Activated T-cell treated with anti-CD3 and anti-CD28 coated beads, Interleukin-2, amount 50 U/mL, for 4 hours (primary cell): ENCODE results near the gene RAB26. TPM values are rescaled to one million over a fixed set of nuclear protein-coding genes. Genes with fewer than 3 reads are reported as not detected.

Source experiments
- ATAC-seq, 2 donors: fragments of 200-7000 bp; cut with Tn5 transposase; one replicate each; pipeline ENCODE4 v1.10.0; 2021
- DNase-seq: peaks from one replicate; pipeline ENCODE4 v3.0.0-alpha.2; 2020
- H3K27me3 Mint-ChIP-seq: one replicate; pipeline ENCODE4 v1.8.0; 2021; ENCODE audit warnings: low read depth, mixed read lengths
- H3K36me3 Mint-ChIP-seq: one replicate; pipeline ENCODE4 v1.8.0; 2022; ENCODE audit warnings: mixed read lengths; ENCODE audit not compliant: insufficient read depth
- H3K4me1 Mint-ChIP-seq: one replicate; pipeline ENCODE4 v1.8.0; 2021; ENCODE audit warnings: low read depth, mixed read lengths
- H3K4me3 Mint-ChIP-seq: one replicate; pipeline ENCODE4 v1.8.0; 2021; ENCODE audit warnings: mild to moderate bottlenecking, moderate library complexity, mixed read lengths
- H3K9me3 Mint-ChIP-seq: one replicate; pipeline ENCODE4 v1.8.0; 2021; ENCODE audit warnings: mixed read lengths
- total RNA-seq, 3 donors: library from RNA; stranded (reverse); gene quantifications; one replicate each; pipeline ENCODE4 v1.2.1, GENCODE V29; 2021

The RAB26 gene
- total RNA-seq, 3 donors from 2014 or later = not detected

GRCh38 chr16:2180962-2181923 lies 32.8 kb downstream of the RAB26 start:
- no peak for ATAC-seq
- Mint-ChIP-seq H3K36me3 (peaks cover 4% of the 10 kb centered on the region), H3K4me3 (no peak overlapping the region), H3K9me3 (no peaks in the 10 kb centered on the region), H3K27me3 (no peaks in the 10 kb centered on the region), H3K4me1 (no peaks in the 10 kb centered on the region)
- DNase-seq = no peak

GRCh38 chr16:2181952-2182351 lies 33.5 kb downstream of the RAB26 start:
- Mint-ChIP-seq H3K4me1 (no peaks in the 10 kb centered on the region), H3K36me3 (peaks cover 4% of the 10 kb centered on the region), H3K9me3 (no peaks in the 10 kb centered on the region), H3K4me3 (no peak overlapping the region), H3K27me3 (no peaks in the 10 kb centered on the region)
- ATAC-seq (no peak), DNase-seq (no peak)

- H3K27me3 Mint-ChIP-seq = no peaks in the 10 kb centered on the region
- no peak for ATAC-seq
- no peaks in the 10 kb centered on the region for H3K36me3 Mint-ChIP-seq
- H3K4me1 Mint-ChIP-seq = no peaks in the 10 kb centered on the region
- H3K9me3 Mint-ChIP-seq = no peaks in the 10 kb centered on the region
- DNase-seq = no peak
- H3K4me3 Mint-ChIP-seq = no peak overlapping the region
Measured at GRCh38 chr16:2183671-2184070, 35.2 kb downstream of the RAB26 start.

- DNase-seq = no peak
- Mint-ChIP-seq H3K4me3 (no peak overlapping the region), H3K9me3 (no peaks in the 10 kb centered on the region), H3K27me3 (no peaks in the 10 kb centered on the region), H3K36me3 (no peaks in the 10 kb centered on the region), H3K4me1 (no peaks in the 10 kb centered on the region)
- no peak for ATAC-seq
Measured at GRCh38 chr16:2184346-2184745, 35.9 kb downstream of the RAB26 start.

GRCh38 chr16:2184962-2185361 lies 36.5 kb downstream of the RAB26 start:
- no peak for DNase-seq
- H3K36me3 Mint-ChIP-seq = no peaks in the 10 kb centered on the region
- no peaks in the 10 kb centered on the region for H3K4me1 Mint-ChIP-seq
- no peak for ATAC-seq
- no peak overlapping the region for H3K4me3 Mint-ChIP-seq
- no peaks in the 10 kb centered on the region for H3K27me3 Mint-ChIP-seq
- no peaks in the 10 kb centered on the region for H3K9me3 Mint-ChIP-seq

GRCh38 chr16:2186064-2186463 lies 37.6 kb downstream of the RAB26 start:
- Mint-ChIP-seq H3K27me3 (no peaks in the 10 kb centered on the region), H3K36me3 (no peaks in the 10 kb centered on the region), H3K4me1 (no peaks in the 10 kb centered on the region), H3K4me3 (no peak overlapping the region), H3K9me3 (no peaks in the 10 kb centered on the region)
- ATAC-seq (no peak), DNase-seq (no peak)

- no peaks in the 10 kb centered on the region for H3K36me3 Mint-ChIP-seq
- ATAC-seq (no peak), DNase-seq (no peak)
- H3K27me3 Mint-ChIP-seq = no peaks in the 10 kb centered on the region
- H3K4me1 Mint-ChIP-seq = no peaks in the 10 kb centered on the region
- no peak overlapping the region for H3K4me3 Mint-ChIP-seq
- no peaks in the 10 kb centered on the region for H3K9me3 Mint-ChIP-seq
Measured at GRCh38 chr16:2186505-2186904, 38.1 kb downstream of the RAB26 start.

- Mint-ChIP-seq H3K36me3 (no peaks in the 10 kb centered on the region), H3K27me3 (no peaks in the 10 kb centered on the region), H3K4me3 (no peak overlapping the region), H3K4me1 (no peaks in the 10 kb centered on the region), H3K9me3 (no peaks in the 10 kb centered on the region)
- ATAC-seq = no peak
- DNase-seq = no peak
Measured at GRCh38 chr16:2187212-2187611, 38.8 kb downstream of the RAB26 start.

GRCh38 chr16:2188395-2188794 lies 40.0 kb downstream of the RAB26 start:
- Mint-ChIP-seq H3K4me3 (no peak overlapping the region), H3K36me3 (no peaks in the 10 kb centered on the region), H3K27me3 (no peaks in the 10 kb centered on the region), H3K4me1 (no peaks in the 10 kb centered on the region), H3K9me3 (no peaks in the 10 kb centered on the region)
- DNase-seq (no peak), ATAC-seq (no peak)

GRCh38 chr16:2189252-2189893 lies 40.9 kb downstream of the RAB26 start:
- ATAC-seq (no peak), DNase-seq (no peak)
- Mint-ChIP-seq H3K27me3 (no peaks in the 10 kb centered on the region), H3K9me3 (no peaks in the 10 kb centered on the region), H3K4me3 (no peak overlapping the region), H3K36me3 (no peaks in the 10 kb centered on the region), H3K4me1 (no peaks in the 10 kb centered on the region)

GRCh38 chr16:2190002-2190658 lies 41.7 kb downstream of the RAB26 start:
- H3K36me3 Mint-ChIP-seq = no peaks in the 10 kb centered on the region
- no peak for ATAC-seq

GRCh38 chr16:2190659-2191445 lies 42.4 kb downstream of the RAB26 start:
- Mint-ChIP-seq H3K9me3 (no peaks in the 10 kb centered on the region), H3K4me3 (no peak overlapping the region), H3K4me1 (peaks cover 8% of the 10 kb centered on the region), H3K36me3 (no peaks in the 10 kb centered on the region), H3K27me3 (peaks cover 8% of the 10 kb centered on the region)
- DNase-seq = no peak
- no peak for ATAC-seq

More at GRCh38 chr16:2190002-2190658, 41.7 kb downstream of the RAB26 start:
- Mint-ChIP-seq H3K4me1 (peaks cover 5% of the 10 kb centered on the region), H3K27me3 (peaks cover 5% of the 10 kb centered on the region), H3K9me3 (no peaks in the 10 kb centered on the region), H3K4me3 (no peak overlapping the region)
- DNase-seq = no peak

- DNase-seq (no peak), ATAC-seq (no peak)
- no peaks in the 10 kb centered on the region for H3K36me3 Mint-ChIP-seq
- peaks cover 8% of the 10 kb centered on the region for H3K4me1 Mint-ChIP-seq
- H3K4me3 Mint-ChIP-seq = no peak overlapping the region
- peaks cover 8% of the 10 kb centered on the region for H3K27me3 Mint-ChIP-seq
- no peaks in the 10 kb centered on the region for H3K9me3 Mint-ChIP-seq
Measured at GRCh38 chr16:2191446-2191706, 43.0 kb downstream of the RAB26 start.

GRCh38 chr16:2194166-2194834 lies 45.9 kb downstream of the RAB26 start:
- no peaks in the 10 kb centered on the region for H3K9me3 Mint-ChIP-seq
- no peak overlapping the region for H3K4me3 Mint-ChIP-seq
- H3K36me3 Mint-ChIP-seq = no peaks in the 10 kb centered on the region
- peaks cover 8% of the 10 kb centered on the region for H3K4me1 Mint-ChIP-seq
- DNase-seq (no peak), ATAC-seq (no peak)
- peaks cover 27% of the 10 kb centered on the region for H3K27me3 Mint-ChIP-seq
